Immature natural killer cell (primary cell): ENCODE data around the gene FXN. TPM values are rescaled to one million over a fixed set of nuclear protein-coding genes. Genes with fewer than 3 reads are reported as not detected.

Experiments
- polyA plus RNA-seq, 3 donors: library from polyadenylated mRNA; unstranded; fragments of 300-500 nt; fragmentation: Illumina TruSeq; gene quantifications; one replicate each; pipeline ENCODE4 v1.2.3, GENCODE V29; 2021

The FXN gene
- polyA plus RNA-seq, 3 donors from 2014 or later: 46.3 to 68.9 (median 59.1) TPM

Other genes starting within 250 kb of the FXN start
- not detected for gene PRKACG, start 21.6 kb upstream of the FXN start, polyA plus RNA-seq
- gene TJP2, start 138.5 kb downstream of the FXN start, polyA plus RNA-seq: 1 to 10 TPM; 1.5 to 4.9 (median 1.5) TPM